Effector memory CD4-positive, alpha-beta T cell (primary cell): ENCODE data around the gene PCDHA3.
"Not testable (repeated sequence)": the region's sequence is repeated elsewhere in the genome, so short reads cannot be mapped to it uniquely, and the experiment has no call there.

Source experiments
- DNase-seq, 3 donors: peaks; one replicate each; pipeline ENCODE4 v3.0.0-alpha.2; 2020
- H3K27ac ChIP-seq: 2 replicates; pipeline ENCODE4 v1.7.0; 2013; ENCODE audit warnings: mild to moderate bottlenecking, low read length, moderate library complexity; ENCODE audit not compliant: insufficient read depth, poor library complexity, severe bottlenecking
- H3K27me3 ChIP-seq: replicated peaks from 2 replicates; pipeline ENCODE4 v1.7.0; 2013; ENCODE audit warnings: mild to moderate bottlenecking, low read length; ENCODE audit not compliant: insufficient read depth, control insufficient read depth, poor library complexity, severe bottlenecking
- H3K36me3 ChIP-seq: 2 replicates; pipeline ENCODE4 v1.7.0; 2013; ENCODE audit warnings: mild to moderate bottlenecking, low read length, moderate library complexity; ENCODE audit not compliant: control insufficient read depth, insufficient read depth
- H3K4me1 ChIP-seq: 2 replicates; pipeline ENCODE4 v1.7.0; 2013; ENCODE audit warnings: low read length, mild to moderate bottlenecking; ENCODE audit not compliant: control insufficient read depth, insufficient read depth, poor library complexity, severe bottlenecking
- H3K4me3 ChIP-seq: 2 replicates; pipeline ENCODE4 v1.7.0; 2013; ENCODE audit warnings: low read length, low read depth, mild to moderate bottlenecking; ENCODE audit not compliant: insufficient read depth, poor library complexity, severe bottlenecking
- H3K9me3 ChIP-seq: 2 replicates; pipeline ENCODE4 v1.7.0; 2013; ENCODE audit warnings: mild to moderate bottlenecking, low read length, moderate library complexity; ENCODE audit not compliant: control insufficient read depth

PCDHA3 gene

DNA sequence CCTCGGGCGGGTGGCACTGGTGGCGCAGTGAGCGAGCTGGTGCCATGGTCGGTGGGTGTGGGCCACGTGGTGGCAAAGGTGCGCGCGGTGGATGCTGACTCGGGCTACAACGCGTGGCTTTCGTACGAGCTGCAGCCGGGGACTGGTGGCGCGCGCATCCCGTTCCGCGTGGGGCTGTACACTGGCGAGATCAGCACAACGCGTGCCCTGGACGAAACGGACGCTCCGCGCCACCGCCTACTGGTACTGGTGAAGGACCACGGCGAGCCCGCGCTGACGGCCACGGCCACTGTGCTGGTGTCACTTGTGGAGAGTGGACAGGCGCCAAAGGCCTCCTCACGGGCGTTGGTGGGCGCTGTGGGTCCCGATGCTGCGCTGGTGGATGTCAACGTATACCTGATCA, 8.0 kb downstream of the PCDHA3 start:
- Histone ChIP-seq H3K27me3 (peaks cover 8% of the 10 kb centered on the region), H3K27ac (no peak overlapping the region), H3K9me3 (no peaks in the 10 kb centered on the region), H3K36me3 (no peaks in the 10 kb centered on the region), H3K4me3 (no peak overlapping the region), H3K4me1 (no peaks in the 10 kb centered on the region)
- DNase-seq: no peak

DNA sequence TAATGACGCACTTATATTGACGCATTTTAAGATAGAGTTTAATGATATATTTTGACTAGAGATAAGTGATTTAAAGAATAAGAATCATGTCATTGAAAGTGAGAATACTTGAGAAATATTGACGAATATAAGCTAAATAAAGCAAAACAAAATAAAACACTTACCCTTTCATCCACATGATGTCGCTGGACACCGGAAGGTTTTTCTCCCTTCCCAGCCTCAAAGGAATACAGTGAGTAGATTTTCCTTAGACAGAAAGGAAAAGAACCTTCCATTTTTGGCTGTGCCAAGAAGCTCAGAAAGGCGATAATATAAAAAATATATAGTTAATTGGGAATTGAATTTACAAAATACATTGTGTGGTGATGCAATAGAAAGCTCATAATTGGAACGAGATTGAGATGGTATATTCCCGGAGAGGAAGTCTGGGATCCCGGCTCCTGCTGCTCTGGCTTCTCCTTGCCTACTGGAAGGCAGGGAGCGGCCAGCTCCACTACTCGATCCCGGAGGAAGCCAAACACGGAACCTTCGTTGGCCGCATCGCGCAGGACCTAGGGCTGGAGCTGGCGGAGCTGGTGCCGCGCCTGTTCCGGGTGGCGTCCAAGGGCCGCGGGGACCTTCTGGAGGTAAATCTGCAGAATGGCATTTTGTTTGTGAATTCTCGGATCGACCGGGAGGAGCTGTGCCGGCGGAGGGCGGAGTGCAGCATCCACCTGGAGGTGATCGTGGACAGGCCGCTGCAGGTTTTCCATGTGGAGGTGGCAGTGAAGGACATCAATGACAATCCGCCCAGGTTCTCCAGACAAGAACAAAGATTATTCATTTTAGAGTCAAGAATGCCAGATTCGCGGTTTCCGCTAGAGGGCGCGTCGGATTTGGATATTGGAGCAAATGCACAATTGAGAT, 20.8 kb downstream of the PCDHA3 start, which contains the start of gene PCDHA5:
Gene PCDHA5, plus strand, starts transcription at position 239 of the 906 bp plus-strand sequence.
- H3K27me3 ChIP-seq: peaks cover 3% of the 10 kb centered on the region
- no peaks in the 10 kb centered on the region for H3K9me3 ChIP-seq
- H3K27ac ChIP-seq: no peak within 1 kb of the TSS
- H3K4me1 ChIP-seq: no peaks in the 10 kb centered on the region
- H3K4me3 ChIP-seq: no peak within 1 kb of the TSS
- H3K36me3 ChIP-seq: no peaks in the 10 kb centered on the region
- no peak for DNase-seq

DNA sequence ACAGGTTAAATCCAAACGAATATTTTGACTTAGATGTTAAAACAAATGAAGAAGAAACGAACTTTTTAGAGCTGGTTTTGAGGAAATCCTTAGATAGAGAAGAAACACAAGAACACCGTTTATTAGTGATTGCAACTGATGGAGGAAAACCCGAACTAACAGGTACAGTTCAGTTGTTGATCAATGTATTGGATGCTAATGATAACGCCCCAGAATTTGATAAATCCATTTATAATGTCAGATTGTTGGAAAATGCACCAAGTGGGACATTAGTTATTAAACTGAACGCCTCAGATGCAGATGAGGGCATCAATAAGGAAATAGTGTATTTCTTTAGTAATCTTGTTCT, 21.4 kb downstream of the PCDHA3 start:
- H3K27ac ChIP-seq: no peak overlapping the region
- no peaks in the 10 kb centered on the region for H3K4me1 ChIP-seq
- no peaks in the 10 kb centered on the region for H3K36me3 ChIP-seq
- peaks cover 3% of the 10 kb centered on the region for H3K27me3 ChIP-seq
- DNase-seq: no peak
- H3K9me3 ChIP-seq: no peaks in the 10 kb centered on the region
- no peak overlapping the region for H3K4me3 ChIP-seq

DNA sequence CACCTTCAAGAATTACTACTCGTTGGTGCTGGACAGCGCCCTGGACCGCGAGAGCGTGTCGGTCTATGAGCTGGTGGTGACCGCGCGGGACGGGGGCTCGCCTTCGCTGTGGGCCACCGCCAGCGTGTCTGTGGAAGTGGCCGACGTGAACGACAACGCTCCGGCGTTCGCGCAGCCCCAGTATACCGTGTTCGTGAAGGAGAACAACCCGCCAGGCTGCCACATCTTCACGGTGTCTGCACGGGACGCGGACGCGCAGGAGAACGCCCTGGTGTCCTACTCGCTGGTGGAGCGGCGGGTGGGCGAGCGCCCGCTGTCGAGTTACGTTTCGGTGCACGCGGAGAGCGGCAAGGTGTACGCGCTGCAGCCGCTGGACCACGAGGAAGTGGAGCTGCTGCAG, 22.1 kb downstream of the PCDHA3 start:
- H3K4me3 ChIP-seq, H3K36me3 ChIP-seq, H3K4me1 ChIP-seq, DNase-seq, H3K27ac ChIP-seq, H3K9me3 ChIP-seq, H3K27me3 ChIP-seq: not testable (repeated sequence)

DNA sequence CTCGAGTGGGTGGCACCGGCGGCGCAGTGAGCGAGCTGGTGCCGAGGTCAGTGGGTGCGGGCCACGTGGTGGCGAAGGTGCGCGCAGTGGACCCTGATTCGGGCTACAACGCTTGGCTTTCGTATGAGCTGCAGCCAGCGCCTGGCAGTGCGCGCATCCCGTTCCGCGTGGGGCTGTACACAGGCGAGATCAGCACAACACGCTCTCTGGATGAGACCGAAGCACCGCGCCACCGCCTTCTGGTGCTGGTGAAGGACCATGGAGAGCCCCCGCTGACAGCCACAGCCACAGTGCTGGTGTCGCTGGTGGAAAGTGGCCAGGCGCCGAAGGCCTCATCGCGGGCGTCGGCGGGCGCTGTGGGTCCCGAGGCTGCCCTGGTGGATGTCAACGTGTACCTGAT, 22.6 kb downstream of the PCDHA3 start:
- Histone ChIP-seq H3K27me3 (peaks cover 3% of the 10 kb centered on the region), H3K9me3 (no peaks in the 10 kb centered on the region), H3K4me1 (no peaks in the 10 kb centered on the region), H3K27ac (no peak overlapping the region), H3K36me3 (no peaks in the 10 kb centered on the region), H3K4me3 (no peak overlapping the region)
- DNase-seq: no peak

DNA sequence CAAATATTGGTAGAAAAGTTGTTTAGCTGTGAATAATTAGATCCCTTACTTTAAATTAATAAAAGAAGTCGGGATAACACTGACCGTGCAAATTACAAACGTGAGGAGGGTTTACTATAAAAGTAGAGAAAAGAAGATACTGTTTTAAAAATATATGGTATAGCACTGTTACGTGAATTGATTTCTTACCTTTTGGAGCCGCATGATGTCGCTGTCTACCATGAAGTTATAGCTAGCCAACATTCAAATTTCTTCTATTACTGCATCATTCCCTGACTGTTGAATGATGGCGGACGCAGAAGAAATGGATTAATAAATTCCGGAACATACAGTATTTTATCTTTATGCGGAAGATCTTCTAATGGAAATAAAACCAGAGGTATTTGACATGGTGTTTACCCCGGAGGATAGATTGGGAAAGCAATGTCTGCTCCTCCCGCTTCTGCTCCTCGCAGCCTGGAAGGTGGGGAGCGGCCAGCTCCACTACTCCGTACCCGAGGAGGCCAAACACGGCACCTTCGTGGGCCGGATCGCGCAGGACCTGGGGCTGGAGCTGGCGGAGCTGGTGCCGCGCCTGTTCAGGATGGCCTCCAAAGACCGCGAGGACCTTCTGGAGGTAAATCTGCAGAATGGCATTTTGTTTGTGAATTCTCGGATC, 27.0 kb downstream of the PCDHA3 start, which contains the start of gene PCDHA6:
Gene PCDHA6, plus strand, starts transcription at position 257 of the 658 bp plus-strand sequence. Its CDS starts 132 bp downstream, at position 389.
- Histone ChIP-seq H3K27me3 (no peaks in the 10 kb centered on the region), H3K36me3 (no peaks in the 10 kb centered on the region), H3K4me3 (no peak within 1 kb of the TSS), H3K9me3 (no peaks in the 10 kb centered on the region), H3K4me1 (no peaks in the 10 kb centered on the region), H3K27ac (no peak within 1 kb of the TSS)
- no peak for DNase-seq

DNA sequence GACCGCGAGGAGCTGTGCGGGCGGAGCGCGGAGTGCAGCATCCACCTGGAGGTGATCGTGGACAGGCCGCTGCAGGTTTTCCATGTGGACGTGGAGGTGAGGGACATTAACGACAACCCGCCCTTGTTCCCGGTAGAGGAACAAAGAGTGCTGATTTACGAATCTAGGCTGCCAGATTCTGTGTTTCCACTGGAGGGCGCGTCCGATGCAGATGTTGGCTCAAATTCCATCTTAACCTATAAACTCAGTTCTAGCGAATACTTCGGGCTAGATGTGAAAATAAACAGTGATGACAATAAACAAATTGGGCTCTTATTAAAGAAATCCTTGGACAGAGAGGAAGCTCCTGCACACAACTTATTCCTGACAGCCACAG, 27.5 kb downstream of the PCDHA3 start:
- Histone ChIP-seq H3K9me3 (no peaks in the 10 kb centered on the region), H3K36me3 (no peaks in the 10 kb centered on the region), H3K27ac (no peak overlapping the region), H3K4me3 (no peak overlapping the region), H3K4me1 (no peaks in the 10 kb centered on the region), H3K27me3 (no peaks in the 10 kb centered on the region)
- DNase-seq: no peak

DNA sequence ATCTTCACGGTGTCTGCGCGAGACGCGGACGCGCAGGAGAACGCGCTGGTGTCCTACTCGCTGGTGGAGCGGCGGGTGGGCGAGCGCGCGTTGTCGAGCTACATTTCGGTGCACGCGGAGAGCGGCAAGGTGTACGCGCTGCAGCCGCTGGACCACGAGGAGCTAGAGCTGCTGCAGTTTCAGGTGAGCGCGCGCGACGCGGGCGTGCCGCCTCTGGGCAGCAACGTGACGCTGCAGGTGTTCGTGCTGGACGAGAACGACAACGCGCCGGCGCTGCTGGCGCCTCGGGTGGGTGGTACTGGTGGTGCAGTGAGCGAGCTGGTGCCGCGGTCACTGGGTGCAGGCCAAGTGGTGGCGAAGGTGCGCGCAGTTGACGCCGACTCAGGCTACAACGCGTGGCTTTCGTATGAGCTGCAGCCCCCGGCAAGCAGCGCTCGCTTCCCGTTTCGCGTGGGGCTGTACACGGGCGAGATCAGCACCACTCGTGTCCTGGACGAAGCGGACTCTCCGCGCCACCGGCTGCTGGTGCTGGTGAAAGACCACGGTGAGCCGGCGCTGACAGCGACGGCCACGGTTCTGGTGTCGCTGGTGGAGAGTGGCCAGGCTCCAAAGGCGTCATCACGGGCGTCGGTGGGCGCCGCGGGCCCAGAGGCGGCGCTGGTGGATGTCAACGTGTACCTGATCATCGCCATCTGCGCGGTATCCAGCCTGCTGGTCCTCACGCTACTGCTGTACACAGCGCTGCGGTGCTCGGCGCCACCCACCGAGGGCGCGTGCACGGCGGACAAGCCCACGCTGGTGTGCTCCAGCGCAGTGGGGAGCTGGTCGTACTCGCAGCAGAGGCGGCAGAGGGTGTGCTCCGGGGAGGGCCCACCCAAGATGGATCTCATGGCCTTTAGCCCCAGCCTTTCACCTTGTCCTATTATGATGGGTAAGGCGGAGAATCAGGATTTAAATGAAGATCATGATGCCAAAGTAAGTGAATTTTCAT, 28.9 kb downstream of the PCDHA3 start:
- H3K4me3 ChIP-seq, H3K27ac ChIP-seq, H3K9me3 ChIP-seq, H3K36me3 ChIP-seq, H3K4me1 ChIP-seq, H3K27me3 ChIP-seq, DNase-seq: not testable (repeated sequence)

DNA sequence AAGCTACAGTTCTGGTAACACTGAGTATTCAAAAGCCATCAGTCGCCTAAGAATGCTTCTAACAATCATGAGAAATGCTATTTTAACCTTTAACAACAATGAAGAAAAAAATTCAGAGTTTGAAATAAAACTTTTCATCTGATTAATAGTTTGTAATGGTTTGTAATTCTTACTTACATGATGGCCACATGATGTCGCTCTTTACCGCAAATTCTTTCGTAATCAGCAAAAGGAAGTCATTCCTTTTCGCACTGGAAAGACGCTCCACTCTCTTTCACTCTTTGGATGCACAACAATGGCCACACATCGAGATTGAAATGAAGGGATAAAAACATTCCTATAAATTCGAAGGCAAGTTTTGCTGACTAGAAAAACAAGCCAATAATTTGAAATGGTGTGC, 33.1 kb downstream of the PCDHA3 start, which contains the start of gene PCDHA7:
Gene PCDHA7, plus strand, starts transcription at position 277 of the 400 bp plus-strand sequence. Its CDS starts 115 bp downstream, at position 392.
- no peaks in the 10 kb centered on the region for H3K4me1 ChIP-seq
- no peak within 1 kb of the TSS for H3K4me3 ChIP-seq
- H3K27me3 ChIP-seq: no peaks in the 10 kb centered on the region
- no peaks in the 10 kb centered on the region for H3K36me3 ChIP-seq
- H3K9me3 ChIP-seq: no peaks in the 10 kb centered on the region
- no peak within 1 kb of the TSS for H3K27ac ChIP-seq
- no peak for DNase-seq
